GM12878 (cell line): ENCODE measurements around the gene KRT12.

Experiments
- BMI1 ChIP-seq: fragments of 450-650 bp; IDR thresholded peaks from 2 replicates; pipeline ENCODE4 v1.6.1; 2016; ENCODE audit warnings: mild to moderate bottlenecking, moderate library complexity, borderline replicate concordance
- CREB1 ChIP-seq: IDR thresholded peaks from 2 replicates; pipeline ENCODE4 v1.6.1; 2012; ENCODE audit warnings: low read depth, mild to moderate bottlenecking, inconsistent platforms
- EP300 ChIP-seq, 2 experiments: fragments of 150-350 bp in 1 of 2; IDR thresholded peaks; 2 replicates each; pipeline ENCODE4 v1.6.1; 2011 to 2012; ENCODE audit warnings: low read depth in 2 of 2, low read length in 2 of 2, borderline replicate concordance in 1 of 2, improper control_type of control experiment in 1 of 2, inconsistent platforms in 1 of 2; ENCODE audit not compliant: control insufficient read depth in 1 of 2
- EZH2 ChIP-seq: IDR thresholded peaks from 2 replicates; pipeline ENCODE4 v1.6.1; 2012; ENCODE audit warnings: low read depth, mild to moderate bottlenecking, control low read depth, inconsistent platforms, low read length, borderline replicate concordance; ENCODE audit not compliant: control insufficient read depth
- MAX ChIP-seq: IDR thresholded peaks from 2 replicates; pipeline ENCODE4 v1.6.1; 2012; ENCODE audit warnings: low read depth, low read length, improper control_type of control experiment
- MTA3 ChIP-seq: IDR thresholded peaks from 2 replicates; pipeline ENCODE4 v1.6.1; 2012; ENCODE audit warnings: low read length, inconsistent platforms, borderline replicate concordance
- POLR2AphosphoS5 ChIP-seq: IDR thresholded peaks from 2 replicates; pipeline ENCODE4 v1.6.1; 2011; ENCODE audit warnings: mild to moderate bottlenecking, low read length, inconsistent platforms
- POU2F2 ChIP-seq: IDR thresholded peaks from 3 replicates; pipeline ENCODE4 v1.6.1; 2011; ENCODE audit warnings: low read depth, mild to moderate bottlenecking, low read length, borderline replicate concordance
- RAD21 ChIP-seq: IDR thresholded peaks from 2 replicates; pipeline ENCODE4 v1.6.1; 2011; ENCODE audit warnings: mild to moderate bottlenecking, low read depth, low read length, moderate library complexity; ENCODE audit not compliant: insufficient read depth
- SMAD5 ChIP-seq: IDR thresholded peaks from 2 replicates; pipeline ENCODE4 v1.6.1; 2016; ENCODE audit warnings: antibody characterized with exemption, low read depth
- ZZZ3 ChIP-seq: IDR thresholded peaks from 2 replicates; pipeline ENCODE4 v1.6.1; 2011; ENCODE audit warnings: low read depth; ENCODE audit not compliant: control insufficient read depth, insufficient read length
- TF ChIP-seq, protein P1 (sequence below), 3 experiments: IDR thresholded peaks in 2 of 3; conservative IDR thresholded peaks in 1 of 3; 2 replicates each; pipeline ENCODE4 v1.5.1; 2011; ENCODE audit warnings: low read depth in 3 of 3, low read length in 3 of 3, mild to moderate bottlenecking in 3 of 3, control low read depth in 2 of 3, moderate library complexity in 2 of 3, inconsistent platforms in 1 of 3, mixed read lengths in 1 of 3; ENCODE audit not compliant: control insufficient read depth in 2 of 3, insufficient read depth in 1 of 3; ENCODE audit errors: extremely low read depth in 1 of 3
- TF ChIP-seq, protein P2 (sequence below): IDR thresholded peaks from 2 replicates; pipeline ENCODE4 v1.6.1; 2012; ENCODE audit warnings: low read depth, low read length, improper control_type of control experiment

DNA sequence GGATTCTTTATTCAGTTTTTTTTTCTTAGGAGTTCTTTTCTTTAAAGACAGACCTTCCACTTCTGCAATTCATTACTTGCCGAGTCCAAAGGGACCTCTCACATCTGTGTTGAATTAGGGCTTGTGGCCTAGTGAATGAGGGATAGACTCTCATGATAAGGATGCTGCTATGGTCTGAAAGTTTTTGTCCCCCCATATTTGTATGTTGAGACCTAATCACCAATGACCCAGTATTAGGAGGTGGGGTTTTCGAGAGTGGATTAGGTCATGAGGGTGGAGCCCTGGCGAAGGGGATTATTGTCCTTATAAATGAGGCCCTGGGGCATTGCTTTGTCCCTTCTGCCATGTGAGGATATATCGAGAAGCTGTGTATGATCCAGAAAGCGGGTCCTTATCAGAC lies 9.5 kb downstream of the KRT12 start:
- no peak for TF ChIP-seq BMI1
- TF ChIP-seq, protein P1, sequence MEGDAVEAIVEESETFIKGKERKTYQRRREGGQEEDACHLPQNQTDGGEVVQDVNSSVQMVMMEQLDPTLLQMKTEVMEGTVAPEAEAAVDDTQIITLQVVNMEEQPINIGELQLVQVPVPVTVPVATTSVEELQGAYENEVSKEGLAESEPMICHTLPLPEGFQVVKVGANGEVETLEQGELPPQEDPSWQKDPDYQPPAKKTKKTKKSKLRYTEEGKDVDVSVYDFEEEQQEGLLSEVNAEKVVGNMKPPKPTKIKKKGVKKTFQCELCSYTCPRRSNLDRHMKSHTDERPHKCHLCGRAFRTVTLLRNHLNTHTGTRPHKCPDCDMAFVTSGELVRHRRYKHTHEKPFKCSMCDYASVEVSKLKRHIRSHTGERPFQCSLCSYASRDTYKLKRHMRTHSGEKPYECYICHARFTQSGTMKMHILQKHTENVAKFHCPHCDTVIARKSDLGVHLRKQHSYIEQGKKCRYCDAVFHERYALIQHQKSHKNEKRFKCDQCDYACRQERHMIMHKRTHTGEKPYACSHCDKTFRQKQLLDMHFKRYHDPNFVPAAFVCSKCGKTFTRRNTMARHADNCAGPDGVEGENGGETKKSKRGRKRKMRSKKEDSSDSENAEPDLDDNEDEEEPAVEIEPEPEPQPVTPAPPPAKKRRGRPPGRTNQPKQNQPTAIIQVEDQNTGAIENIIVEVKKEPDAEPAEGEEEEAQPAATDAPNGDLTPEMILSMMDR (IDR thresholded peaks at IDR 0.05 in 2 of 3, conservative IDR thresholded peaks at IDR 0.05 in 1 of 3; ENCODE audit: control insufficient read depth in 2 of 3, extremely low read depth in 1 of 3, insufficient read depth in 1 of 3, low read depth in 3 of 3, low read length in 3 of 3), result no peak
- TF ChIP-seq CREB1, result no peak
- TF ChIP-seq SMAD5, result no peak
- no peak for TF ChIP-seq MAX
- TF ChIP-seq, protein P2, sequence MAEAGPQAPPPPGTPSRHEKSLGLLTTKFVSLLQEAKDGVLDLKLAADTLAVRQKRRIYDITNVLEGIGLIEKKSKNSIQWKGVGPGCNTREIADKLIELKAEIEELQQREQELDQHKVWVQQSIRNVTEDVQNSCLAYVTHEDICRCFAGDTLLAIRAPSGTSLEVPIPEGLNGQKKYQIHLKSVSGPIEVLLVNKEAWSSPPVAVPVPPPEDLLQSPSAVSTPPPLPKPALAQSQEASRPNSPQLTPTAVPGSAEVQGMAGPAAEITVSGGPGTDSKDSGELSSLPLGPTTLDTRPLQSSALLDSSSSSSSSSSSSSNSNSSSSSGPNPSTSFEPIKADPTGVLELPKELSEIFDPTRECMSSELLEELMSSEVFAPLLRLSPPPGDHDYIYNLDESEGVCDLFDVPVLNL, result no peak
- TF ChIP-seq POU2F2, result no peak
- TF ChIP-seq EZH2, result no peak
- TF ChIP-seq EP300 (IDR thresholded peaks at IDR 0.05; ENCODE audit: borderline replicate concordance in 1 of 2, control insufficient read depth in 1 of 2, low read depth in 2 of 2, low read length in 2 of 2), result no peak
- no peak for TF ChIP-seq RAD21
- TF ChIP-seq MTA3, result no peak
- no peak for TF ChIP-seq ZZZ3
- TF ChIP-seq POLR2AphosphoS5, result no peak
